Fibroblast of pulmonary artery (primary cell): Measurements from ENCODE around the gene CHTOP.
"Not testable (repeated sequence)": the region's sequence is repeated elsewhere in the genome, so short reads cannot be mapped to it uniquely, and the experiment has no call there.

Experiments used
- DNase-seq: peaks from one replicate; pipeline ENCODE4 v3.0.0-alpha.2; 2010; ENCODE audit warnings: low read depth
- H3K4me3 ChIP-seq: replicated peaks from 2 replicates; pipeline ENCODE4 v1.5.1; 2011; ENCODE audit warnings: low read depth, mild to moderate bottlenecking, control low read depth, low read length, moderate library complexity
- CTCF ChIP-seq: IDR thresholded peaks from 2 replicates; pipeline ENCODE4 v1.5.1; 2011; ENCODE audit warnings: mild to moderate bottlenecking, control low read depth, low read length, inconsistent platforms; ENCODE audit errors: missing control alignments

CHTOP gene

DNA sequence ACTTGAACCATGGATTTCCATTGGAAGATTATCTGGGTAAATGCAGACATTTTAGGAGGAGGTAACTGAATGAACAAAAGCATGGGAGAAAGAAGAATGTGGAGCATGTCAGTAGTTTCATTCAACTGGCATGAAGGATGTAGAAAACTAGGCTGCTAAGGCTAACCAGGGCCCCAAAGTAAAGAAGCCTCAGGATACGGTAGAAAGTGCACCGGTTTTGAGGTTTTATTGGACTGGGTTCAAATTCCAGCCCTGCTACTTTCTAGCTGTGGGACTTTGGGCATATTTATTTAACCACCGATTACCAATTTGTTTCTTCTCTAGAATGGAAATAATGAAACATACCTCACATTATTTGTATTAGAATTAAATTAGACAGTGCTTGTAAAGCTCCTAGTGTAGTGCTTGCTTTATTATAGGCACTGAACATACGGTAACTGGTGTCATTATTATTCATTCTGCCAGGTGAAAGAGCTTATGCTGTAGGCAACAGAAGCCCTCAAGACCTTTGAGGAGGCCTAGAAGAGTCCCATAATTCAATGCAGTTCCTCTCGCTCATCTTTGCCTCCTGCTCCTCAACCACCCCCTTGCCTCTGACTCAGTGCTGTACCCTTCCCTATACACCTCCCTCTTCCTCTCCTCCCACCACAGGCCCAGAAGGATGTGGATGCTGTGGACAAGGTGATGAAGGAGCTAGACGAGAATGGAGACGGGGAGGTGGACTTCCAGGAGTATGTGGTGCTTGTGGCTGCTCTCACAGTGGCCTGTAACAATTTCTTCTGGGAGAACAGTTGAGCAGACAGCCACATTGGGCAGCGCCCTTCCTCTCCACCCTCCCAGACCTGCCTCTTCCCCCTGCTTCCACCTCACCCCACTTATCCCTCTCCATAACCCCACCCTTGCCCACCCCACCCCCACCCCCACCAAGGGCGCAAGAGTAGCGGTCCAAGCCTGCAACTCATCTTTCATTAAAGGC, 2.5 kb upstream of the CHTOP start:
- TF ChIP-seq CTCF = no peak
- no peak overlapping the region for H3K4me3 ChIP-seq
- DNase-seq = no peak

- peak overlapping the region; percentile 100 for H3K4me3 ChIP-seq
- no peak for DNase-seq
- TF ChIP-seq CTCF = no peak
Measured at GRCh38 chr1:153633161-153633753, 609 bp upstream of the CHTOP start.

DNA sequence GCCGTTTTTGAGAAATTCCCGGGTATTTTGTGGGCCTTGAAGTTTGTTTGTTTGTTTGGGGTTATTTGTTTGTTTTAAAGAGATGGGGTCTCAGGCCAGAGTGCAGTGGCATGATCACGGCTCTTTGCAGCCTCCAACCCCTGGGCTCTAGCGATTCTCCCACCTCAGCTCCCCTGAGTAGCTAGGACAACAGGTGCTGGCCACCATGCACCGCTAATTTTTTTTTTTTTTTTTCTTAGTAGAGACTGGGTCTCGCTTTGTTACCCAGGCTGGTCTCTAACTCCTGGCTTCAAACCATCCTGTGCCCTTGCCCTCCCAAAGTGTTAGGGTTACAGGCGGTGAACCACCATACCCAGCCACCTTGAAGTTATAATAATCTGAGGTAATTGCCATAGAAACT, 2.0 kb downstream of the CHTOP start:
- DNase-seq = no peak
- TF ChIP-seq CTCF = no peak
- peak overlapping the region; percentile 100 for H3K4me3 ChIP-seq

GRCh38 chr1:153636312-153636711, 2.4 kb downstream of the CHTOP start:
- H3K4me3 ChIP-seq = no peak overlapping the region
- no peak for TF ChIP-seq CTCF
- no peak for DNase-seq

DNA sequence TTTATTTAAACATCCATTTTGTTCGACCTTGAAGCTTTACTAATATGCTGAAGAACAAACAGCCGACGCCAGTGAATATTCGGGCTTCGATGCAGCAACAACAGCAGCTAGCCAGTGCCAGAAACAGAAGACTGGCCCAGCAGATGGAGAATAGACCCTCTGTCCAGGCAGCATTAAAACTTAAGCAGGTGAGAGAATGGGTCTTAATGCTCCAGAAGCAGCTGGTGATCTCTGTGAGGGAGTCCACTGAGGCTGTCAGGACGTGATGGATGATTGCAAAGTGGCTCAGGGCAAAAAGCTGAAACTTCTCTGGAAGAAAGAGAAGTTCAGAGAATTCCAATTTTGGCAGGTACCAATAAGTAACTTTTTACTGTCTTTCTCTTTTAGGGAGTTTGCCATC, 4.4 kb downstream of the CHTOP start:
- no peak for DNase-seq
- no peak for TF ChIP-seq CTCF
- H3K4me3 ChIP-seq = no peak overlapping the region

- no peak overlapping the region for H3K4me3 ChIP-seq
- TF ChIP-seq CTCF = no peak
- DNase-seq = no peak
Measured at GRCh38 chr1:153639280-153639679, 5.4 kb downstream of the CHTOP start.

DNA sequence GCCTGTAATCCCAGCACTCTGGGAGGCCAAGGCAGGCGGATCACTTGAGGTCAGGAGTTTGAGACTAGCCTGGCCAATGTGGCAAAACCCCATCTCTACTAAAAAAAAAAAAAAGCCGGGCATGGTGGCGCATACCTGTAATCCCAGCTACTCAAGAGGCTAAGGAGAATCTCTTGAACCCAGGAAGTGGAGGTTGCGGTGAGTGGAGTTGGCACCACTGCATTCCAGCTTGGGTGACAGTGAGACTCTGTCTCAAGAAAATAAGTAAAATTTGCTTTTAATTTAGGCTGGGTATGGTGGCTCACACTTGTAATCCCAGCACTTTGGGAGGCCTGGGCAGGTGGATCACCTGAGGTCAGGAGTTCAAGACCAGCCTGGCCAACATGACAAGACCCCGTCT, 6.3 kb downstream of the CHTOP start:
- not testable (repeated sequence) for DNase-seq, H3K4me3 ChIP-seq
